NCI-H1105 treated with DMSO at 0.1 percent for 48 hours (cell line): ENCODE measurements around the gene EPM2AIP1.
A peak's percentile ranks its signal among the peaks of the same experiment; 100 is the strongest.
"Not testable (repeated sequence)": the region's sequence is repeated elsewhere in the genome, so short reads cannot be mapped to it uniquely, and the experiment has no call there.

Source experiments
- DNase-seq: peaks from one replicate; lab custom pipeline; 2025; lab: John Stamatoyannopoulos, UW

Gene EPM2AIP1

DNA sequence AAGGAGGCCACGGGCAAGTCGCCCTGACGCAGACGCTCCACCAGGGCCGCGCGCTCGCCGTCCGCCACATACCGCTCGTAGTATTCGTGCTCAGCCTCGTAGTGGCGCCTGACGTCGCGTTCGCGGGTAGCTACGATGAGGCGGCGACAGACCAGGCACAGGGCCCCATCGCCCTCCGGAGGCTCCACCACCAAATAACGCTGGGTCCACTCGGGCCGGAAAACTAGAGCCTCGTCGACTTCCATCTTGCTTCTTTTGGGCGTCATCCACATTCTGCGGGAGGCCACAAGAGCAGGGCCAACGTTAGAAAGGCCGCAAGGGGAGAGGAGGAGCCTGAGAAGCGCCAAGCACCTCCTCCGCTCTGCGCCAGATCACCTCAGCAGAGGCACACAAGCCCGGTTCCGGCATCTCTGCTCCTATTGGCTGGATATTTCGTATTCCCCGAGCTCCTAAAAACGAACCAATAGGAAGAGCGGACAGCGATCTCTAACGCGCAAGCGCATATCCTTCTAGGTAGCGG lies at the start of gene EPM2AIP1:
Gene EPM2AIP1, minus strand, starts transcription at position 326 of the 520 bp plus-strand sequence. Its CDS starts 54 bp downstream, at position 272.
- DNase-seq, result no peak

DNA sequence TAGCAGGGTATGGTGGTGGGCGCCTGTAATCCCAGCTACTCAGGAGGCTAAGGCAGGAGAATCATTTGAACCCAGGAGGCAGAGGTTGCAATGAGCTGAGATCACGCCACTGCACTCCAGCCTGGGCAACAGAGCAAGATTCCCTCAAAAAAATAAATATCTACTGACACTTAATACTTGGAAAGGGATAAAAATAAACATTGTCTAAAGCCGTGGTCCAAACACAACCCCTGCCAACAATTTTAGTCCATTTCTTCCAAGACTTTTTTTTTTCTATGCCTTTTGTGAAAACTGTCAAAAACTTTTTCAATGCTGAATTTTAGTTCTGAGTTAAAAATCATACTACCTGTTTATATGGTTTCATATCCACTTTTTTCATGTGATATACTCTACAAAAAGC lies 49.8 kb upstream of the EPM2AIP1 start:
- not testable (repeated sequence) for DNase-seq

DNA sequence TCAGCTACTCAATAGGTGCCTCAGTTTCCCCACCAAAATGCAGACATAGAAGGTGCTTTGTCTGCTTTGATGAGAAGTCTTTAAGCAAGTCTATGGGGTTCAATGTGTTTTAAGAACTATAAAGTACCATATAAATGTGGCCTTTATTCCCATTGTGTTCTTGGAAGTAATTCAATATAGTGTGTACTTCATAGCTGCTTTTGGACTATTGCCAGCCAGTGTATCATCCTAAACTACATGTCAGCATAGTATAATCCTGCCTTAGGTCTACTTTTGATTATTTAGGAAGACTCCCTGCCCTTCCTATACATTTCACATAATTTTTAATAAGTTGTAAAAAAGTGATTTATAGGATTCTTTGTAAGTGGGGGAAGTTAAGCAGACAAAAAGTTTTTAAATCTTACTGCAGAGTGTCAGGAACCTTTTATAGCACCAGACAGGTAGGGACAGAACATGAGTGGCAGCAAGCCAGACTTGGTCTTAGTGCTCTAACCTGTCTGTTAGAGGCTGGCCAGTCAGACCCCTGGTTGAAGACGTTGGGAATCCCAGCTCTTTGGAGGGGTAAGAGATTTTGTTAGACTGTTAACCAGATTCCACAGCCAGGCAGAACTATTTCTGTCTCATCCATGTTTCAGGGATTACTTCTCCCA lies 48.7 kb upstream of the EPM2AIP1 start:
- DNase-seq, result no peak

DNA sequence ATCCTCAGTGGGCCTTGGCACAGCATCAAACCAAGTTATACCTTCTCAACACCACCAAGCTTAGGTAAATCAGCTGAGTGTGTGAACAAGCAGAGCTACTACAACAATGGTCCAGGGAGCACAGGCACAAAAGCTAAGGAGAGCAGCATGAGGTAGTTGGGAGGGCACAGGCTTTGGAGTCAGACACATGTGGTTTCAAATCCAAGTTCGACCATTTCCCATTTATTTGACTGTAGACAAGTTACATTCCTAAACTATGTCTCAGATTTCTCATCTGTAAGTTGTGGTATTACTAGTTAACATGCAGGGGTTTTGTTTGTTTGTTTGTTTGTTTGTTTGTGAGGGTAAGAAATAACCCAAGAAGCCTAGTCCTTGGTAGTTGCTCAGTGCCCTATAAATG lies 47.3 kb upstream of the EPM2AIP1 start:
- DNase-seq, result no peak

DNA sequence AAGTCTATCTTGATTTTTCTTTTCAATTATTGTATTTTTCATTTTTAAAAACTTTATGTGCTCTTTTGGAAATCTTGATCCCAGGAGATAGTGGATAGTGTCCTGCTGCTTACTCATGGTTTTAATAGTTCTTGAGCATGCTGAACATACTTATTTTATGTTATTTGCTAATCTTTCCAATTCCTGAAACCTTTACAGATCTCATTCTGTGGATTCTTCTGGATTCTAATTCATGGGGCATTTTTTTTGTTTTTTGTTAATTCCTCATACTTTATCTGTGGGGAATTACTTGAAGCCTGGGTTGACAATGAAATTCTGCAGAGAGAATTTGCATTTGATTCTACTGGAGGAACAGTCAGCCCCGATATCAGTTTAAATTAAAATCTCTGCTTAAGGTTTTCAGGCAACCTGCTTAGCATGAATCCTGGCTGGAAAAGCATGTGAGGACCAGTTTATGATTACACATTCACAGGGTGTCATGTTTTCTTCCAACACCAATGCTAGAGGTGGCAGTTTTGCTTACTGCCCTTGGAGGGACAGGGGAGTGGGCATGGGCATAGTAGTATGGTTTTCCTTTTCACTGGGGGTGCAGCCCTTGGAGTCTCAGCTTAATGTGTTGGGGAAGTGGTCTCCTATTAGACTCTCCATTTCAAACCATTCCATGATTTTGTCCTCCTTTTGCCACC lies 46.4 kb upstream of the EPM2AIP1 start:
- no peak for DNase-seq

DNA sequence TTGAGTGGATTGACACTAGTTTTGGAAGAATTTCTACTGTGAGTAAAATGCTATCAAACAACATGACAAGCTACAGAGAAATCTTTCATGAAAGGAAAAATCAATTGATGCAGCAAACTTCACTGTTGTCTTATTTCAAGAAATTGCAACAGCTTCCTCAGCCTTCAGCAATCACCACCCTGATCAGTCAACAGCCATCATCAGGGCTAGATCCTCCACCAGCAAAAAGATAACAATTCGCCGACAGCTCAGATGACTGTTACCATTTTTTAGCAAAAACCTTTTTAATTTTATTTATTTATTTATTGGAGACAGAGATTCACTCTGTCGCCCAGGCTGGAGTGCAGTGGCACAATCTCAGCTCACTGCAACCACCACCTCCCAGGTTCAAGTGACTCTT lies 44.4 kb upstream of the EPM2AIP1 start:
- DNase-seq, result no peak

DNA sequence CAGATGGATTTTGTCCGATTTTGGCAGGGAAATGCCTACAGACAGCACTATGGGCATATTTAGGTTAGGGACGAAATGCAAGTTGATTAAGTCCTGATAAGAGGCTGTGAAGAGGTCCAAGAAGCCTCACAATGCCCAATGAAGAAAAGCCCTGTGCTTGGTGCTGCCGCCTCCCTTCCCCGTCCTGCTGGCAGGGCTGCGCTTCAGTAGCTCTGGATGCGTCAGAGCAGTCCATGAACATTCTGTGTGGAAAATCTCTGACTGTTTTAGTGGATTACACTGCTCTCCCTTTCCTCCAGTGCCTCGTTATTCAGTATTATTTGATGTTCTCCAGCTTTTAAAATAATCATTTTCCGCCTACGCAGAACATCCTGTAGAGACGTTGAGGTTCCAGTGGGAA lies 40.0 kb upstream of the EPM2AIP1 start:
- DNase-seq, result no peak

DNA sequence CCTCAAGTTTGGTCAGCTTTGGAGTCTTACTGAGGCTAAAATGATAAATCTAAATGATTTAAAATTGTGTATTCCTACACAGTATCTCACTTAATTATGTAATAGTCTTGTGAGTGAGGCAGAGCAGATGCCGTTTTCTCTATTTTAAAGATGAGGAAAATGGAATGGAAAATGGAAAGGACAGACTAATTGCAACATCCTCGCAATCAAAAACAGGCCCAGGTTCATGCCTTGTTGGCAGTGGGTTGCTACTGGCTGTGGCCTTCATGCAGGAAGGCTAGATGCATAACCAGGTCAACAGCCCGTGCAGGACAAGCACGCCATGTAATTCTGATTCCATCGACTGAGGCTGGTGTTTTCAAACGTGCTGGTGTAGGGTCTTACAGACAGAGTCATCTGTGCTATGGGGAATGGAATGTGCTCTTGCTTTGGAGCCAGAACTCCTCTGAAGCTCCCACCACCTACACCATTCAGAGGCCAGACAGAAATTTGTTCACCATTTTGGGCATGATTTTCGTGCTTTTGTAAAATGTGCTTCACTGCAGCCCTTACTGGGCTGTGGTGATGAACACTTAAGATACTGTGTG lies 38.3 kb upstream of the EPM2AIP1 start:
- no peak for DNase-seq

DNA sequence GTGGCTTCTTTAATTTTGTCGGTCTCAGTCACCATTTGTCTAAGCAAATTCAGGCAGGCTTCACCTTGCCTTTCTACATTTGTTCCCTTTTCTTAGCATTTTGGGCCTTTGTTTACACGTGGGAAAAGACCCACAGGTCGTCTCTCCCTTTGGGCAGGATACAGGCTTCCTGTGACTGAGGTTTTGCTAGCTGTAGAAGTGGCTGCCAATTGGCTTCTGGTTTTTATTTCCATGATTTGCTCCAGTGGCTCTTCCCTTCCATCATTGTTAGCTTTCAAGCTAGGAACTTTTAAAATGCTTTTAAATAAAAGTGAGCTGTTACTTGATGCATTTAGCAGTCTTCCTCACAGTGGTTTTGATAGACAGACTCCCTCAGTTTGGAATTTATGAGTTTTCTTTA lies 37.7 kb upstream of the EPM2AIP1 start:
- no peak for DNase-seq

DNA sequence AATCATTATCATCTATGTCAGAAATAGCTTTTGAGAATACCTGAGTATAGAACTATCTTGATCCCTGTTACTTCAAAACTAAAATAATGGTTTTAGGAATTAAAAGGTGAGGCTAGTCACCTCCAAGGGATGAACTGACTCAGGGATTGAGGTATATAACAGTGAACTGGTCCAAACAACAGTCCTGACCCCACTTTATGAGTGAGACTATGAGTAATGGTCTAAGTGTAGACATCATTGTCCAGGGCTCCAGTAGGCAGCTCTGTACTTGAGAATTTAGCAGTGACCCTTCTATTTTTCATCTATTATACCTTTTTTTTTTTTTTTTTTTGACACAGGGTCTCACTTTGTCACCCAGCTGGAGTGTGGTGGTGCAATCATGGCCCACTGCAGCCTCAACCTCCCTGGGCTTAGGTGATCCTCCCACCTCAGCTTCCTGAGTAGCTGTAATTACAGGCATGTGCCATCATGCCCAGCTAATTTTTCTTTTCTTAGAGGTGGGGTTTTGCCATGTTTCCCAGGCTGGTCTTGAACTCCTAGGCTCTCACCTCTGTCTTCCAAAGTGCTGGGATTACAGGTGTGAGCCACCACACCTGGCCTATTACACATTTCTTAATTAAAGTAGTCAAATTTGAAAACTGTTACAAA lies 36.7 kb upstream of the EPM2AIP1 start:
- DNase-seq, result no peak

DNA sequence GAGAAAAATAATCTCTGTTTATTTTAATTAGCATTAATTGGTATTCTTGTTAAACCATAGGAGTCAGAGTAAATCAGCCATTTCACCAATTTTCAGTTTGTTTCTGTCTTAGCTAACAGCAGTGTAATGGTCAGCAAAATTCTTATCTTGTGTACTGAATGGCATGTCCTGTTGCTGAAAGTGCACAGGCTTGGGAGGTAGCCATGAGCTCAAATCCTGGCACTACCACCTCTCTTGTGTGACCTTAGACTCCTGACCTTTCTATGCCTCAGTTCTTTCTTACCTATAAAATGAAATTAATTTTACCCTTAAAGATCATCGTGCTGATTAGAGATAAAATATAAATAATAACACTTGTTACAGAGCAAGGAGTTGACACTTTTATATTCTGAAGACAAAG lies 36.2 kb upstream of the EPM2AIP1 start:
- DNase-seq, result no peak

DNA sequence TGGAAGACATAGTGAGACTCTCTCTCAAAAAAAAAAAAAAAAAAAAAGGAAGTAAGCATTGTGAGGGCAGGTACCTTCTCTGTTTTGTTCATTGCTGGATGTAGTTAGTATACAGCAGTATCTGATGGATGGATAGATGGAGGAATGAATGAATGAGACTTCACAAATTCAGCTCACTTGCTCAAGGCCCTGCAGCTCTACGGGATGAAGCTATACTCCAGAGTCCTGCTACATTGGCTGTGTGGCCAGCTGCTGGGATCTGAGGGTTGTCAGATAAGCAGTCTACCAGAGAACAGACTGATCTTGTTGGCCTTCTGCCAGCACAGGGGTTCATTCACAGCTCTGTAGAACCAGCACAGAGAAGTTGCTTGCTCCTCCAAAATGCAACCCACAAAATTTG lies 35.4 kb upstream of the EPM2AIP1 start:
- peak; percentile 10 for DNase-seq

DNA sequence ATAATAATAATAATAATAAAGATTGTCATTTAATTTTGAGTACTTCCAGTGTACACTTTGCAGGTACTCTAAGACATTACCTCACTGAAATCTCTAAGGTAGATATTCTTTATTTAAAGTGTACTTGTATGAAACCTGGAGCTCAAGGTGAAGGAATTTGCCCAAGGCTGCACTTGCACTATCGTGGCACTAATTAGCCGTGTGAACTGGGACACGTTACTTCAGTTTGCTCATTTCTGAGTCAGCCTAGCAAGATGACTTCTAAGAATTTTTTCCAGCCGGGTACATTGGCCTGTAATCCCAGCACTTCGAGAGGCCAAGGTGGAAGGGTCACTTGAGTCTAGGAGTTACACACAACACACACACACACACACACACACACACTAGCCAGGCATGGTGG lies 33.9 kb upstream of the EPM2AIP1 start:
- DNase-seq, result no peak

DNA sequence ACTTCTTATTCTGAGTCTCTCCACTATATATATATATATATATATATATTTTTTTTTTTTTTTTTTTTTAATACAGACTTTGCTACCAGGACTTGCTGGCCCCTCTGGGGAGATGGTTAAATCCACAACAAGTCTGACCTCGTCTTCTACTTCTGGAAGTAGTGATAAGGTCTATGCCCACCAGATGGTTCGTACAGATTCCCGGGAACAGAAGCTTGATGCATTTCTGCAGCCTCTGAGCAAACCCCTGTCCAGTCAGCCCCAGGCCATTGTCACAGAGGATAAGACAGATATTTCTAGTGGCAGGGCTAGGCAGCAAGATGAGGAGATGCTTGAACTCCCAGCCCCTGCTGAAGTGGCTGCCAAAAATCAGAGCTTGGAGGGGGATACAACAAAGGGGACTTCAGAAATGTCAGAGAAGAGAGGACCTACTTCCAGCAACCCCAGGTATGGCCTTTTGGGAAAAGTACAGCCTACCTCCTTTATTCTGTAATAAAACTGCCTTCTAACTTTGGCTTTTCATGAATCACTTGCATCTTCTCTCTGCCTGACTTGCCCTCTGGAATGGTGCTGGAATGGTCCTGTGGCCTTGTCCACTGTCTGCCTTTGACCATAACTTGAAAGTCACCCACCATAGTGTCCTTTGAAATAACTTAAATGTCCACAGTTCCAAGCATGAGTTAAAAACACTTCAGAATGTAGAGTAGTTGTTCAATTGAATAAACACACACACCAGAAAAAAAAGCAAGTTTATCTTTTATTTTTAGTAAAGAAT lies 32.8 kb upstream of the EPM2AIP1 start:
- DNase-seq, result no peak

DNA sequence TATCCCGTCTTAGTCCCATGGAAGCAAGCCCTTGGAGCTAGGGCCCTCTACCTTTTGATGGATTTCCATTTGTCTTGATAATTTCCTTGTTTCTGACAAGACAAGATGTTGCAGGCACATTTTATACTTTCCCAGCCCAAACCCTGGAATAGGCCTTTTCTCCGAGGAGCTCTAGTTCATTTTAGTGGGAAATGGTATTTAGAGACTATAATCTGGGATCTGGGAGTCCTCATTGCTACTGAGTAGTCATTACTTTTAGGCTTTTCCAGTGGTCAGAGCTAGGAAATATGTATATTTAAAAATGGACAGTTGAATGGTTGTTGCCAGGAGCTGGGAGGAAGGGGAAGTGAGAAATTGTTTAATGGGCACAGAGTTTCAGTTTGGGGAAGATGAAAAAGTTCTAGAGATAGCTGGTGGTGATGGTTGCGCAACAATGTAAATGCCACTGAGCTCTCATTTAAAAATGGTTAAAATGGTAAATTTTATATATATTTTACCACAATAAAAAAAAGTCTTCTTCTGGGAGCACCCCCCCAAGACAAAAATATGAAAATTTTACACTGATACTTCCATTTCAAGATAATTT lies 32.0 kb upstream of the EPM2AIP1 start:
- DNase-seq, result no peak

DNA sequence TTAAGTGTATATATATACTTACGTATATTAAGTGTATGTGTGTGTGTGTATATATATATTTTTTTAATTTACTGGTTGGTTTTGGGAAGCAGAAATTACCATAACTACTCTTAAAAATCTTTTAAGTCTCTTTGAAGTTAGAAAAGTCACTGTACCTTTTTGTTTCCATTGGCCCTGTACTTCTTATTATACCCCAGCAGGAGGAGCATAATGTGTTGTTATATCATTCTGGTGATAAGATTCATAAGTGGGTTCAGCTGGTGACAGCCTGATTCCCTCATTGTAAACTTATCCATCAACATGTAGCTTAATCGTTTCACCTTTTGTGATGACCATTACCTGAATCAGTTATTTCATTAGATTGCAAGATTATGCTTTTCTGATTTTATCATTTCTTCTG lies 31.2 kb upstream of the EPM2AIP1 start:
- no peak for DNase-seq

DNA sequence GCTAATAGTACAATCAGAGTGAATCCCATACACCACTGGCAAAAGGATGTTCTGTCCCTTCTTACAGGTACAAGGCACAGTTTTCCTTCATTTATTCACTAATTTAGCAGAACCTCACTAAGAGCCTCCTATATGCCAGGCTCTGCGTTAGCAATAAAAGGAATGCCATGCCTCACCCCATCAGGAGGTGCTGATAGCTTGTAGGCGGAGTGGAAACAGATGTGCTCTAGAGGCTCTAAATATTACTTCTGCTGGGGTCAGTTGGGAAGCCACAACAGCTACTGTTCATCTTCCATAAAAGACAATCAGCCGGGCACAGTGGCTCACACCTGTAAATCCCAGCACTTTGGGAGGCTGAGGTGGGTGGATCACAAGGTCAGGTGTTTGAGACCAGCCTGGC lies 24.8 kb upstream of the EPM2AIP1 start:
- no peak for DNase-seq

DNA sequence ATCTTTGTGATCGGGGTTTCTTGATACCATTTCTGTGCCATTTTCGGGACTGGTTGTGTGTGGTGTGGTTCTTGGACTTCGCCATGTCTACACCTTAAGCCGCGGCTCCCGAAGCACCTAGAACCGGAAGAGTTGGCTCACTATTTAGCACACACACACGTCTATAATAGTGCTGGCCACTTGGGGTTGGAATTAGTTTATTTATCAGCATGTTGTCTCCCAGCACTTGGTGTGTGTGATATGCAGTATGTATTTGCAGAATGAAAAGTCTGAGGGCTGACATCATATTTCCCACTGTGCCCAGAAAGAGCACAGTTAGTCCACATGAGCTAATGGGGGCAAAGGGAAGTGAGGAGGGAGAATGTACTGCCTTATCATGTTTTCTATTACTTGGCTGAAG lies 24.0 kb upstream of the EPM2AIP1 start:
- no peak for DNase-seq

DNA sequence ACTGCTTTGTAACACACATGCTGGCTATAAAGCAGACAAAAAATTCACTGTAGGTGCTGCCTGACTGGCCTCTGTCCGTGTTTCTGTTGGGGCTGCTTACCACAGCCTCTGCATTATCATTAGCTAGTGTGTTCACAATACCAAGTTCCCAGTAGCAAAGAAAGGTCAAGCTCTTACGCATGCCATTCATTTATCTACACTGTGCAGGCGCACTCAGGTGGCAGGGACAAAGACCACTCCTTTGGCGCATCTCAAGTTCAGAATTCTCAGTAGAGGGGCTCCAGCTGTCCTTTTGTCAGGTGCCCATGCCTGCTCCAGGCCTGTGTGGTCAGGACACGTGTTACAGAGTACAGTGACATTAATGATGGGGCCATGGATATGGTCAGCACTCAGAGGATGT lies 22.7 kb upstream of the EPM2AIP1 start:
- no peak for DNase-seq

DNA sequence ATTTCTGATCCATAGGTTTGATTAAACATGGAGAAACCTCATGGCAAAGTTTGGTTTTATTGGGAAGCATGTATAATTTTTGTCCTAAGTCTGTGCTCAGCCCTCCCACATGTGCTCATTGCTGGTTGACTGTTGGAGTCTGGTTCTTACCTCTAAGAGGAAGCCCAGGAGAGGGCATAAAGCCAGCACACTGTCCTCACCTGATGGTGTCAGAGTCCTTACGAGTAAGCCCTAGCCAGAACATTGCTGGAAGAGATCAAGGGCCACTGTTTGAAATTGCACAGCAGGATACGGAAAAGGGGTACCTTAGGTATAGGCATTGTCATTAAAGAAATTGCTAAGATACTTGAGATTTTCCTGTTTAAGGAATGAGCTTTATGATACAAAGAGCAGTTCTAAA lies 21.7 kb upstream of the EPM2AIP1 start:
- DNase-seq, result no peak
